HEK293T (cell line): Measurements from ENCODE around the gene FAM107B.

ENCODE experiments used
- FOXK2 ChIP-seq: fragments of 450-650 bp; IDR thresholded peaks from 2 replicates; pipeline ENCODE4 v1.6.1; 2016; ENCODE audit warnings: mild to moderate bottlenecking
- L3MBTL2 ChIP-seq: fragments of 450-650 bp; conservative IDR thresholded peaks from 2 replicates; pipeline ENCODE4 v1.6.1; 2016; ENCODE audit warnings: mild to moderate bottlenecking
- SP1 ChIP-seq: fragments of 450-650 bp; IDR thresholded peaks from 2 replicates; pipeline ENCODE4 v1.6.1; 2017
- TARDBP ChIP-seq: fragments of 450-650 bp; IDR thresholded peaks from 2 replicates; pipeline ENCODE4 v1.6.1; 2016

DNA sequence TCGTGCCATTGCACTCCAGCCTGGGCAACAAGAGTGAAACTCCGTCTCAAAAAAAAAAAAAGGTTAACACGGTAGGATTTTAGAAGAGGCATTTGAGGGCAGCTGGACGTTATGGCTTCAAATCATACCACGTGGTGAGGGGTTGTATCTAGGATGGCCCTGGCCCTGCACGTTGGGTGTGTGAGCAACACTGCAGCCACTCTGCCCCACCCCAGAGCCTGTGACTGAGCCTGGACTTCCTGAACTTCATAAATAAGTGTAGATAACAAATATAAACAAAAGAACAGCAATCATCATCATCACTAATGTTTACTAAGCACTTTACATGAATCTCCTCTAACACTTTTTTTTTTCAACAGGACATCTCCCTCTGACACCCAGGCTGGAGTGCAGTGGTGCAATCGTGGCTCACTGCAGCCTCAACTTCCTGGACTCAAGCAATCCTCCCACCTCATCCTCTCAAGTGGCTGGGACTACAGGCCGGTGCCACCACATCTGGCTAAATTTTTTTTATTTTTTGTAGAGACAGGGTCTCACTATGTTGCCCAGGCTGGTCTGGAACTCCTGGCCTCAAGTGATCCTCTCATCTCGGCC lies 274.4 kb downstream of the FAM107B start:
- no peak for TF ChIP-seq SP1
- TF ChIP-seq FOXK2: no peak
- TF ChIP-seq L3MBTL2: no peak
- TF ChIP-seq TARDBP: no peak
